Tibial nerve (tissue), 4 donors: ENCODE measurements around the gene FNDC3A.

Experiments
- CTCF ChIP-seq, 5 experiments: fragments of 200-600 bp in 3 of 5; fragments of 450-650 bp in 2 of 5; sonication (generic) in 3 of 5; IDR thresholded peaks; one replicate each; pipeline ENCODE4 v1.5.1; 2016 to 2019; ENCODE audit warnings: antibody characterized with exemption in 5 of 5, mild to moderate bottlenecking in 3 of 5, moderate library complexity in 2 of 5
- EP300 ChIP-seq, 2 donors: sonication (generic); formaldehyde crosslinking; IDR thresholded peaks; one replicate each; pipeline ENCODE4 v1.6.1; 2017; ENCODE audit warnings: antibody characterized with exemption in 2 of 2, mild to moderate bottlenecking in 1 of 2
- POLR2A ChIP-seq, 2 donors: fragments of 450-650 bp; IDR thresholded peaks; one replicate each; pipeline ENCODE4 v1.6.1; 2017; ENCODE audit warnings: antibody characterized with exemption in 2 of 2, mild to moderate bottlenecking in 2 of 2, moderate library complexity in 2 of 2

DNA sequence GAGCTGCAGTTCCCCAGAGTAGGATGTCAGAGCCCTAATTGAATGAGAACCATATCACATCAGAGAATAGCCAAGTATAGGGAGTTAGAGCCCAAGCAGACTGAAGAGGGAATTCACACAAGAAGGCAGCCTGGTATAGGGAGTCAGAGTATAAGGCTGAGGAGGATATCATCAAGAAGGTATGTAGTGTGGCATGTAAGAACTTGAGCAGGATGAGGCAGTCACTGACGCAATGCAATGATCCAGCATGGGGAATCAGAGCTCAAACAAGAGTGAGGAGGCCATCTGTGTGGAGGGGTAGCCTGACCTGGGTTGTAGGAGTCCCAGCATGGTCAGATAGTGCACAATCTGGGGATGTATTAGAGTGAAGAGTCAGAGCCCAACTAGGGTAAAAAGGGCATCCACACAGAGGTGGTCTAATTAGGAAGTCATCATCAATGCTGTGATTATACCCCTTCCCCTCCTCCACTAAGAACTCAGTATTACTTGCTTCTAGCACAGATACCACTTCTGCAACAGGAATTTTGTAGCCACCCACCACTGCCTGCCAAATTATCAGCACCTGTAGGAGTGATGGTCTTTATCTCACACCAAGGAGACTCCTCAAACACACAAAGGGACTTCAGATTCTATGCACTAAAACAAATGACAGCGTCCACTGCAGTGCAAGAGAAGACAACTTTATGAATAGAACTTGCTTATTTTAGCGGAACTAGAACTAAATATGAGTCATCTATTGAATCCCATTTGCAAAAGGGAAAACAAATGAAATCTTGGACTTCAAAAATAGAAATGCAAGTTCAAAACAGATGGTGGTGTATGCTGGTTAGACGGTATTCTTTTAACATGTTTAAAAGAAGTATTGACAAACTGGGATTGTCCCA lies 107.2 kb downstream of the FNDC3A start:
- TF ChIP-seq CTCF (IDR thresholded peaks at IDR 0.05) (no peak), POLR2A (IDR thresholded peaks at IDR 0.05) (no peak), EP300 (IDR thresholded peaks at IDR 0.05) (no peak)
